Measurements from ENCODE around the gene STIM2.
"Not testable (repeated sequence)": the region's sequence is repeated elsewhere in the genome, so short reads cannot be mapped to it uniquely, and the experiment has no call there.

The STIM2 gene

GRCh38 chr4:26958925-26959653, 98.4 kb downstream of the STIM2 start:
- in situ Hi-C loops (cut with HindIII; ENCODE audit: low sequenced_read_pairs), result no loop called here
- no peak for DNase-seq (ENCODE audit: low read depth, low spot score)
- TF ChIP-seq, protein P1, sequence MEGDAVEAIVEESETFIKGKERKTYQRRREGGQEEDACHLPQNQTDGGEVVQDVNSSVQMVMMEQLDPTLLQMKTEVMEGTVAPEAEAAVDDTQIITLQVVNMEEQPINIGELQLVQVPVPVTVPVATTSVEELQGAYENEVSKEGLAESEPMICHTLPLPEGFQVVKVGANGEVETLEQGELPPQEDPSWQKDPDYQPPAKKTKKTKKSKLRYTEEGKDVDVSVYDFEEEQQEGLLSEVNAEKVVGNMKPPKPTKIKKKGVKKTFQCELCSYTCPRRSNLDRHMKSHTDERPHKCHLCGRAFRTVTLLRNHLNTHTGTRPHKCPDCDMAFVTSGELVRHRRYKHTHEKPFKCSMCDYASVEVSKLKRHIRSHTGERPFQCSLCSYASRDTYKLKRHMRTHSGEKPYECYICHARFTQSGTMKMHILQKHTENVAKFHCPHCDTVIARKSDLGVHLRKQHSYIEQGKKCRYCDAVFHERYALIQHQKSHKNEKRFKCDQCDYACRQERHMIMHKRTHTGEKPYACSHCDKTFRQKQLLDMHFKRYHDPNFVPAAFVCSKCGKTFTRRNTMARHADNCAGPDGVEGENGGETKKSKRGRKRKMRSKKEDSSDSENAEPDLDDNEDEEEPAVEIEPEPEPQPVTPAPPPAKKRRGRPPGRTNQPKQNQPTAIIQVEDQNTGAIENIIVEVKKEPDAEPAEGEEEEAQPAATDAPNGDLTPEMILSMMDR (IDR thresholded peaks at IDR 0.05; ENCODE audit: low read depth, low read length), result no peak
- no peak overlapping the region for H3K4me3 ChIP-seq (ENCODE audit: low read depth, low read length)

GRCh38 chr4:26959654-26960047, 99.0 kb downstream of the STIM2 start:
- H3K4me3 ChIP-seq (ENCODE audit: low read depth, low read length), result no peak overlapping the region
- no peak for DNase-seq (ENCODE audit: low read depth, low spot score)
- TF ChIP-seq, protein P1 (IDR thresholded peaks at IDR 0.05; ENCODE audit: low read depth, low read length), result no peak
- in situ Hi-C loops (cut with HindIII; ENCODE audit: low sequenced_read_pairs), result no loop called here

DNA sequence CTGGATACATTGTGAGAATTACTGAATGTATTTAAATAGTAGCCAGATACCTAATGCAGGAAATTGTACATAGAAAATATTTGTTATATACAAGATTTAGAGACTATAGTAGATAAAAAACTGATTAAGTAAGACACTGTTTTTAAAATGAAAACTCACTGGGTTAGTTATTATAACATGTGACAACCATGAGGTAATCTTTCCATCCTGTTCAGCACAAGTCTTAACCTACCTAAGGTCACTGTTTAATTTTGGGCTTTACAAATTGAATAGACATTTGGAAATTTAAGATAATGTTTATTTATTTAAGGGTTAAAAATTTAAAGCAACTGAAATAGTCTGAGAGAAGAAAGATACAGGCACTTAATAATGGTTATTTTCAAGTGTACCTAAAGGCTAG, 102.1 kb downstream of the STIM2 start:
- DNase-seq (ENCODE audit: low read depth, low spot score), result no peak
- TF ChIP-seq, protein P1 (IDR thresholded peaks at IDR 0.05; ENCODE audit: low read depth, low read length), result no peak
- H3K4me3 ChIP-seq (ENCODE audit: low read depth, low read length), result no peak overlapping the region
- in situ Hi-C loops (cut with HindIII; ENCODE audit: low sequenced_read_pairs), result no loop called here

DNA sequence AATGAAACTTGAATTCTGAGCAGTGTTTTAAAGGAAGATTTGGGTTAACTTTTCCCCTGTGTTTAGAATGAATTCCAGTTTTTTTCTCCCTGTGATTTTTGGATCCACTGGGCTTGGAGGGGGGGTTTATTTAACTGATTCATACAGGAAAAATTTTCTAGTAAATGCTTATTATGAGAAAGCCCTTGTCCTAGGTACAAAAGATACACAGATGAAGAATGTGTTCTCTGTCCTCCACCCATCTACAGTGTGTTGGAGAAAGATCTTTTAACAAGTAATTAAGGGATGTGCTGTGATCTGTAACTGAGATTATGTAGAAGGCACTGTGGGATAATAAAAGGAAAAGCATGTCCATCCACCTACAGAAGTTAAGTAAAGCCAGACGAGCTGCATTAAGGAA, 103.9 kb downstream of the STIM2 start:
- DNase-seq (ENCODE audit: low read depth, low spot score), result peak; percentile 9
- no peak overlapping the region for H3K4me3 ChIP-seq (ENCODE audit: low read depth, low read length)
- in situ Hi-C loops (cut with HindIII; ENCODE audit: low sequenced_read_pairs), result no loop called here
- TF ChIP-seq, protein P1 (IDR thresholded peaks at IDR 0.05; ENCODE audit: low read depth, low read length), result no peak

GRCh38 chr4:26964994-26965393, 104.4 kb downstream of the STIM2 start:
- in situ Hi-C loops (cut with HindIII; ENCODE audit: low sequenced_read_pairs), result no loop called here
- TF ChIP-seq, protein P1 (IDR thresholded peaks at IDR 0.05; ENCODE audit: low read depth, low read length), result no peak
- no peak for DNase-seq (ENCODE audit: low read depth, low spot score)
- H3K4me3 ChIP-seq (ENCODE audit: low read depth, low read length), result no peak overlapping the region

DNA sequence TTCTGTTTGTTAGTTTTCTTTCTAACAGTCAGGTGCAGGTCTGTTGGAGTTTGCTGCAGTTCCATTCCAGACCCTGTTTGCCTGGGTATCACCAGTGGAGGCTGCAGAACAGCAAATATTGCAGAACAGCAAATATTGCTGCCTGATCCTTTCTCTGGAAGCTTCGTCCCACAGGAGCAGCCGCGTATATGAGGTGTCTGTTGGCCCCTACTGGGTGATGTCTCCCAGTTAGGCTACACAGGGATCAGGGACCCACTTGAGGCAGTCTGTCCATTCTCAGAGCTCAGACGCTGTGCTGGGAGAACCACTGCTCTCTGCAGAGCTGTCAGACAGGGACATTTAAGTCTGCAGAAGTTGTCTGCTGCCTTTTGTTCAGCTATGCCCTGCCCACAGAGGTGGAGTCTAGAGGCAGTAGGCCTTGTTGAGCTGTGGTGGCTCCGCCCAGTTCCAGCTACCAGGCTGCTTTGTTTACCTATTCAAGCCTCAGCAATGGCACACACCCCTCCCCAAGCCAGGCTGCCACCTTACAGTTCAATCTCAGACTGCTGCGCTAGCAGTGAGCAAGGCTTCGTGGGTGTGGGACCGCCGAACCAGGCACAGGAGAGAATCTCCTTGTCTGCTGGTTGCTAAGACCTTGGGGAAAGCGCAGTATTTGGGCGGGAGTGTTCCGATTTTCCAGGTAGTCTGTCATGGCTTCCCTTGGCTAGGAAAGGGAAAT, 115.0 kb downstream of the STIM2 start:
- in situ Hi-C loops (cut with HindIII; ENCODE audit: low sequenced_read_pairs), result loop anchor here (25.0 kb wide), 1 partner anchor 513 kb away; no protein-coding TSS in a partner anchor
- not testable (repeated sequence) for H3K4me3 ChIP-seq (ENCODE audit: low read depth, low read length); DNase-seq (ENCODE audit: low read depth, low spot score)
